A549 (cell line): ENCODE measurements around the gene NYNRIN.

ENCODE experiments used
- HEYL ChIP-seq: fragments of 250-450 bp; sonication (Bioruptor Pico); IDR thresholded peaks from 2 replicates; pipeline ENCODE4 v1.8.0; 2021; ENCODE audit warnings: mild to moderate bottlenecking, moderate library complexity
- ZC3H11A ChIP-seq: fragments of 450-650 bp; IDR thresholded peaks from 2 replicates; pipeline ENCODE4 v1.6.1; 2014; ENCODE audit warnings: antibody characterized with exemption, mild to moderate bottlenecking
- TF ChIP-seq, protein P1 (sequence below): fragments of >200 bp; sonication (Bioruptor Twin); formaldehyde crosslinking; IDR thresholded peaks from 3 replicates; pipeline ENCODE4 v1.5.1; 2016
- TF ChIP-seq, protein P2 (sequence below): IDR thresholded peaks from 2 replicates; pipeline ENCODE4 v1.6.1; 2012; ENCODE audit warnings: low read depth, borderline replicate concordance

DNA sequence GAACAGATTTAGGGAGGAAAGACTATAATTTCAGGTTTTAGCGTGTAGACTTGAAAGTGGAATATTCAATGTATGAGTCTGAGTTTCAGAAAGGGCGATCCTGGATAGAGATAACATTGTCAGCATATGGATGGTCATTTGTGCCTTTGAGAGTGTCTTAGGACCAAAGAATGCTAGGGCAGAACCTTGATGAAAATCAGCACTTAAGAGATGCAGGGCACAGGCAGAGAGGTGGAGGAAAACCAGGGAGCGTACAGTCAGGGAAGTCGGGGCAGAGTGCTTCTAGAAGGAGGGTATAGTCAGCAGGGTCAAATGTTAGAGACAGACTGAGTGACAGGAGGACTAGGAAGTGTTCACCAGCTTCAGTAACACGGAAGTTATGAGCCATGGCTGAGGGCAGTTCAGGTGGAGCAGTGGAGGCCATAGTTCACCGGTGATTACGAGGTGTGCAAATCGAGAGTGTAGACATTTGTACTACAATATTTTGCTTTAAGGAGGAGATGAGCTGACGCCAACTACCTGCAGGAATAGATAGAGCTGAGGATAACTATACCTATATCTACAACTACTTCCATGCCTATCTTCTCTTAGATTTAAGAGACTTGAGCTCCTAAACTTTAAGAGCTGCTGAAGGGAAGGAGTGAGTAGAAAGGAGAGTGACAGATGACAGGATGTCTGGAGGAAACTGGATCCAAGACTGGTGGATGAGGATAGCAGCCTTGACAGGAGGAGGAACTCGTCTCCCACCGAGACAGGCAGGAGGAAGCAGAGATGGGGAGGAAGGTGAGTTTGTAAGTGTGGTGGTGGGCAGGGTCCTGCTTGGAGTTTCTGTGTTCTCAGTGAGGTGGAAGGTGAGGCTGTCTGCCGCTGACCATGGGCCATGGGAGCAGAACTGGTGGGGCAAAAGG, 24.1 kb downstream of the NYNRIN start:
- TF ChIP-seq, protein P1, sequence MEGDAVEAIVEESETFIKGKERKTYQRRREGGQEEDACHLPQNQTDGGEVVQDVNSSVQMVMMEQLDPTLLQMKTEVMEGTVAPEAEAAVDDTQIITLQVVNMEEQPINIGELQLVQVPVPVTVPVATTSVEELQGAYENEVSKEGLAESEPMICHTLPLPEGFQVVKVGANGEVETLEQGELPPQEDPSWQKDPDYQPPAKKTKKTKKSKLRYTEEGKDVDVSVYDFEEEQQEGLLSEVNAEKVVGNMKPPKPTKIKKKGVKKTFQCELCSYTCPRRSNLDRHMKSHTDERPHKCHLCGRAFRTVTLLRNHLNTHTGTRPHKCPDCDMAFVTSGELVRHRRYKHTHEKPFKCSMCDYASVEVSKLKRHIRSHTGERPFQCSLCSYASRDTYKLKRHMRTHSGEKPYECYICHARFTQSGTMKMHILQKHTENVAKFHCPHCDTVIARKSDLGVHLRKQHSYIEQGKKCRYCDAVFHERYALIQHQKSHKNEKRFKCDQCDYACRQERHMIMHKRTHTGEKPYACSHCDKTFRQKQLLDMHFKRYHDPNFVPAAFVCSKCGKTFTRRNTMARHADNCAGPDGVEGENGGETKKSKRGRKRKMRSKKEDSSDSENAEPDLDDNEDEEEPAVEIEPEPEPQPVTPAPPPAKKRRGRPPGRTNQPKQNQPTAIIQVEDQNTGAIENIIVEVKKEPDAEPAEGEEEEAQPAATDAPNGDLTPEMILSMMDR, result no peak
- no peak for TF ChIP-seq HEYL (CRISPR knock-in tag)
- TF ChIP-seq, protein P2, sequence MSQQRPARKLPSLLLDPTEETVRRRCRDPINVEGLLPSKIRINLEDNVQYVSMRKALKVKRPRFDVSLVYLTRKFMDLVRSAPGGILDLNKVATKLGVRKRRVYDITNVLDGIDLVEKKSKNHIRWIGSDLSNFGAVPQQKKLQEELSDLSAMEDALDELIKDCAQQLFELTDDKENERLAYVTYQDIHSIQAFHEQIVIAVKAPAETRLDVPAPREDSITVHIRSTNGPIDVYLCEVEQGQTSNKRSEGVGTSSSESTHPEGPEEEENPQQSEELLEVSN, result no peak
- no peak for TF ChIP-seq ZC3H11A
